Right ventricle myocardium inferior (tissue), 1 donor: ENCODE measurements around the gene NEUROG1. TPM values are rescaled to one million over a fixed set of nuclear protein-coding genes. Genes with fewer than 3 reads are reported as not detected.
"Not testable (repeated sequence)": the region's sequence is repeated elsewhere in the genome, so short reads cannot be mapped to it uniquely, and the experiment has no call there.

ENCODE experiments used
- ATAC-seq: fragments of 200-7000 bp; cut with Tn5 transposase; one replicate; pipeline ENCODE4 v1.9.1; 2020; ENCODE audit warnings: mild to moderate bottlenecking, moderate library complexity
- DNase-seq: peaks from one replicate; pipeline ENCODE4 v3.0.0; 2021; ENCODE audit errors: missing footprints
- intact Hi-C: fragments of 100-400 bp; cut with DNase I; formaldehyde crosslinking; loops from one replicate; pipeline ENCODE4 v1.11.0; 2022
- total RNA-seq: library from RNA; stranded (reverse); fragmentation: NEBNext Ultra II Directional; extraction: Animal tissue kit (Norgen Biotek cat#: 25700); gene quantifications from one replicate; pipeline ENCODE4 v1.2.1, GENCODE V29; 2021
- donor health status: DM: no; HTN: yes; CAD: no; lungs with severe emphysema.

NEUROG1 gene
- total RNA-seq, 1 donor from 2014 or later, result not detected

GRCh38 chr5:135508496-135509005, 27.2 kb downstream of the NEUROG1 start:
- intact Hi-C loops, result no loop called here
- DNase-seq (no peak), ATAC-seq (no peak)

- intact Hi-C loops, result no loop called here
- DNase-seq (no peak), ATAC-seq (no peak)
Observed at GRCh38 chr5:135505973-135506372, 29.8 kb downstream of the NEUROG1 start.

GRCh38 chr5:135504376-135504775, 31.4 kb downstream of the NEUROG1 start:
- DNase-seq (no peak), ATAC-seq (no peak)
- intact Hi-C loops, result no loop called here

- intact Hi-C loops, result no loop called here
- no peak for DNase-seq
- ATAC-seq, result no peak
Observed at GRCh38 chr5:135503871-135504270, 31.9 kb downstream of the NEUROG1 start.

- no peak for ATAC-seq
- intact Hi-C loops, result no loop called here
- DNase-seq, result no peak
Observed at GRCh38 chr5:135502836-135503520, 32.8 kb downstream of the NEUROG1 start.

- intact Hi-C loops, result no loop called here
- DNase-seq, result no peak
- no peak for ATAC-seq
Observed at GRCh38 chr5:135501965-135502364, 33.8 kb downstream of the NEUROG1 start.

GRCh38 chr5:135498637-135498995, 37.1 kb downstream of the NEUROG1 start:
- no peak for DNase-seq
- intact Hi-C loops, result no loop called here
- no peak for ATAC-seq

GRCh38 chr5:135497971-135498636, 37.7 kb downstream of the NEUROG1 start:
- ATAC-seq (no peak), DNase-seq (no peak)
- intact Hi-C loops, result no loop called here

- DNase-seq, ATAC-seq, intact Hi-C loops: not testable (repeated sequence)
Observed at GRCh38 chr5:135495531-135495930, 40.2 kb downstream of the NEUROG1 start.

GRCh38 chr5:135494196-135494595, 41.6 kb downstream of the NEUROG1 start:
- ATAC-seq, result no peak
- intact Hi-C loops, result no loop called here
- no peak for DNase-seq

- intact Hi-C loops, result no loop called here
- no peak for ATAC-seq
Observed at GRCh38 chr5:135493406-135494180, 42.2 kb downstream of the NEUROG1 start.

GRCh38 chr5:135492319-135492626, 43.5 kb downstream of the NEUROG1 start:
- intact Hi-C loops, result no loop called here
- DNase-seq (no peak), ATAC-seq (no peak)

More at GRCh38 chr5:135493406-135494180, 42.2 kb downstream of the NEUROG1 start:
- no peak for DNase-seq

GRCh38 chr5:135491552-135492318, 44.0 kb downstream of the NEUROG1 start:
- no peak for ATAC-seq
- intact Hi-C loops, result no loop called here
- no peak for DNase-seq

GRCh38 chr5:135491038-135491551, 44.7 kb downstream of the NEUROG1 start:
- ATAC-seq (no peak), DNase-seq (no peak)
- intact Hi-C loops, result no loop called here

- intact Hi-C loops, result no loop called here
- ATAC-seq (no peak), DNase-seq (no peak)
Observed at GRCh38 chr5:135490245-135491037, 45.3 kb downstream of the NEUROG1 start.

- intact Hi-C loops, result no loop called here
- DNase-seq (no peak), ATAC-seq (no peak)
Observed at GRCh38 chr5:135489466-135490244, 46.1 kb downstream of the NEUROG1 start.

- DNase-seq, result no peak
- intact Hi-C loops, result no loop called here
- ATAC-seq, result no peak
Observed at GRCh38 chr5:135488727-135489465, 46.9 kb downstream of the NEUROG1 start.
